Peyer's patch (tissue), 4 donors: ENCODE results near the gene TRIM24. TPM values are rescaled to one million over a fixed set of nuclear protein-coding genes. Genes with fewer than 3 reads are reported as not detected.

Source experiments
- DNase-seq, 3 donors: peaks; one replicate each; pipeline ENCODE4 v3.0.0-alpha.2; 2017 to 2019
- H3K27ac ChIP-seq, 4 donors: fragments of 200-600 bp; sonication (generic); one replicate each; pipeline ENCODE4 v1.5.1; 2016 to 2019
- H3K27me3 ChIP-seq, 2 donors: fragments of 200-600 bp; sonication (generic); one replicate each; pipeline ENCODE4 v1.5.1; 2019
- H3K36me3 ChIP-seq, 3 donors: fragments of 200-600 bp; sonication (generic); one replicate each; pipeline ENCODE4 v1.5.1; 2016 to 2019
- H3K4me1 ChIP-seq, 4 donors: fragments of 200-600 bp; sonication (generic); one replicate each; pipeline ENCODE4 v1.5.1; 2016 to 2019
- H3K4me3 ChIP-seq, 4 donors: fragments of 200-600 bp; sonication (generic); 1 replicate in 3 of 4; 2 replicates in 1 of 4; pipeline ENCODE4 v1.5.1; 2016 to 2019; ENCODE audit warnings: mild to moderate bottlenecking in 1 of 4
- H3K9me3 ChIP-seq, 4 donors: fragments of 200-600 bp; sonication (generic); one replicate each; pipeline ENCODE4 v1.5.1; 2016 to 2019; ENCODE audit warnings: mild to moderate bottlenecking in 1 of 4
- POLR2A ChIP-seq, 2 donors: fragments of 450-650 bp; IDR thresholded peaks; one replicate each; pipeline ENCODE4 v1.5.1; 2017; ENCODE audit warnings: antibody characterized with exemption in 2 of 2, mild to moderate bottlenecking in 2 of 2, moderate library complexity in 2 of 2
- total RNA-seq, 4 donors: library from RNA; depleted of rRNA; stranded (reverse); fragments of >200 nt; gene quantifications; one replicate each; pipeline ENCODE4 v1.1.0, GENCODE V29; 2016
- TF ChIP-seq, protein P1 (sequence below), 6 experiments: fragments of 450-650 bp in 4 of 6; fragments of 200-600 bp in 2 of 6; sonication (generic) in 1 of 6; IDR thresholded peaks; one replicate each; pipeline ENCODE4 v1.5.1; 2017 to 2019; ENCODE audit warnings: antibody characterized with exemption in 6 of 6, mild to moderate bottlenecking in 3 of 6, moderate library complexity in 1 of 6

The TRIM24 gene
- total RNA-seq, 4 donors from 2014 or later = 15.7 to 18.7 (median 16.6) TPM

DNA sequence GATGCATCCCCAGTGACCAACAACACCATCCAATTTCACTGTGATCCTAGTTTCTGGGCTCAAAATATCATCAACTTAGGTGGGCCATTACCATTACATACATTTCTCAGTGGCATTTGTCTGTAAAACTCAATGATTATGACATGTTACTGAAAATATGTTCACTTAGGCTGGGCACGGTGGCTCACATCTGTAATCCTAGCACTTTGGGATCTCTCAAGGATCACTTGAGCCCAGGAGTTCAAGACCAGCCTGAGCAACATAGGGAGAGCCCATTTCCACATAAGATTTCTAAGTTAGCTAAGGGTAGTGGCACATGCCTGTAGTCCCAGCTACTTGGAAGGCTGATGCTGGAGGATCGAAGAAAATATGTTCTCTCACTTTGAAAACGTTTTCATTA is 91.0 kb downstream of the TRIM24 start:
- Histone ChIP-seq H3K9me3 (peaks cover 0 to 10% (median 0%) of the 10 kb centered on the region in 4 donors), H3K36me3 (peaks cover 0 to 67% (median 0%) of the 10 kb centered on the region in 3 donors), H3K27me3 (no peaks in the 10 kb centered on the region), H3K27ac (no peak overlapping the region), H3K4me3 (no peak overlapping the region), H3K4me1 (no peaks in the 10 kb centered on the region)
- no peak for TF ChIP-seq POLR2A (IDR thresholded peaks at IDR 0.05)
- TF ChIP-seq, protein P1, sequence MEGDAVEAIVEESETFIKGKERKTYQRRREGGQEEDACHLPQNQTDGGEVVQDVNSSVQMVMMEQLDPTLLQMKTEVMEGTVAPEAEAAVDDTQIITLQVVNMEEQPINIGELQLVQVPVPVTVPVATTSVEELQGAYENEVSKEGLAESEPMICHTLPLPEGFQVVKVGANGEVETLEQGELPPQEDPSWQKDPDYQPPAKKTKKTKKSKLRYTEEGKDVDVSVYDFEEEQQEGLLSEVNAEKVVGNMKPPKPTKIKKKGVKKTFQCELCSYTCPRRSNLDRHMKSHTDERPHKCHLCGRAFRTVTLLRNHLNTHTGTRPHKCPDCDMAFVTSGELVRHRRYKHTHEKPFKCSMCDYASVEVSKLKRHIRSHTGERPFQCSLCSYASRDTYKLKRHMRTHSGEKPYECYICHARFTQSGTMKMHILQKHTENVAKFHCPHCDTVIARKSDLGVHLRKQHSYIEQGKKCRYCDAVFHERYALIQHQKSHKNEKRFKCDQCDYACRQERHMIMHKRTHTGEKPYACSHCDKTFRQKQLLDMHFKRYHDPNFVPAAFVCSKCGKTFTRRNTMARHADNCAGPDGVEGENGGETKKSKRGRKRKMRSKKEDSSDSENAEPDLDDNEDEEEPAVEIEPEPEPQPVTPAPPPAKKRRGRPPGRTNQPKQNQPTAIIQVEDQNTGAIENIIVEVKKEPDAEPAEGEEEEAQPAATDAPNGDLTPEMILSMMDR (IDR thresholded peaks at IDR 0.05) = no peak
- no peak for DNase-seq

DNA sequence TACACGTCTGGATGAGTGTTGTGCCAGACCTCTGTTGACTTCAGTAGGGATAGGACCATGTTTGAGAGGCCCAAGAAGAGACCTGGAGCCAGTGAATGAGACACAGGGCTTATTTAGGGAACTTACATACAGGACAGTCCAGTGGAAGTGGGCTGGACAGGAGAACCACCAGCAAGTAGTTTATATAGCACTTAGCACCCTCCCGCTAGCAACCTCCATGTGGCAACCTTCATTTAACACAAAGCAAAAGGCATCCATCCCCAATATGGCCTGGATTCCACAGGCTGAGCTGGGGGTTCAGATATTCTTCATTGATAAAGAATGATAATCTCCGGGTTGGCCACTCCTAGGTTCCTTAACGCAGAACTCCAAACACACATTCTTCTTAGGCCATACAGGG is 93.7 kb downstream of the TRIM24 start:
- Histone ChIP-seq H3K9me3 (peaks cover 0 to 37% (median 14%) of the 10 kb centered on the region in 4 donors), H3K27ac (no peak overlapping the region), H3K36me3 (peaks cover 0 to 85% (median 4%) of the 10 kb centered on the region in 3 donors), H3K27me3 (no peaks in the 10 kb centered on the region), H3K4me3 (no peak overlapping the region), H3K4me1 (no peaks in the 10 kb centered on the region)
- TF ChIP-seq, protein P1 (IDR thresholded peaks at IDR 0.05) = no peak
- no peak for TF ChIP-seq POLR2A (IDR thresholded peaks at IDR 0.05)
- DNase-seq = no peak

DNA sequence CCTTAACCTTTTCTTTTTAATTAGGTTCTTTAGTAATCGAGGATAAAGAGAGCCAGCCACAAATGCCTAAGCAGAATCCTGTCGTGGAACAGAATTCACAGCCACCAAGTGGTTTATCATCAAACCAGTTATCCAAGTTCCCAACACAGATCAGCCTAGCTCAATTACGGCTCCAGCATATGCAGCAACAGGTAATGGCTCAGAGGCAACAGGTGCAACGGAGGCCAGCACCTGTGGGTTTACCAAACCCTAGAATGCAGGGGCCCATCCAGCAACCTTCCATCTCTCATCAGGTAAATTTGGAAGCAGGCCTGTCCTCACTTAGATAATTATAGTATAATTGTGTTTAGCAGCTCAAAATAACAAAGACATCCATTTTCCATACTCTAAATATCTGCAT is 94.6 kb downstream of the TRIM24 start:
- no peak for DNase-seq
- Histone ChIP-seq H3K36me3 (peaks cover 0 to 94% (median 4%) of the 10 kb centered on the region in 3 donors), H3K4me3 (no peak overlapping the region), H3K9me3 (peaks cover 0 to 41% (median 14%) of the 10 kb centered on the region in 4 donors), H3K27me3 (no peaks in the 10 kb centered on the region), H3K27ac (no peak overlapping the region), H3K4me1 (no peaks in the 10 kb centered on the region)
- TF ChIP-seq POLR2A (IDR thresholded peaks at IDR 0.05) = no peak
- TF ChIP-seq, protein P1 (IDR thresholded peaks at IDR 0.05) = no peak

DNA sequence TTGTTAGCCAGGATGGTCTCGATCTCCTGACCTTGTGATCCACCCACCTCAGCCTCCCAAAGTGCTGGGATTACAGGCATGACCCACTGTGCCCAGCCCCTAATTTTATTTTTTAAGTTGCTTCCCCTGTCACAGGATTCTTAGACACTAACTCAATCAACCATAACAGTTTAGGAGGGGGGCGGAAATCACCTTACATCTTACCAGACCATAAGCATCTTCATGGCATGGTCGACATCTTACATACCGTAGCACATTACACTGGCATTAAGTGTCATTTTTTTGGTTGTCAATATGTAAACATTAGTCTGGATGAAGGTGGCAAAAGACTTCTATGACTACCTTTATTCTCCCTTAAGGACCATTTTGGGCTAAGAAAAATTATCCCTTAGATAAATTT is 95.6 kb downstream of the TRIM24 start:
- peaks cover 0 to 100% (median 4%) of the 10 kb centered on the region in 3 donors for H3K36me3 ChIP-seq
- no peak for DNase-seq
- no peaks in the 10 kb centered on the region for H3K27me3 ChIP-seq
- H3K9me3 ChIP-seq = peaks cover 0 to 47% (median 14%) of the 10 kb centered on the region in 4 donors
- H3K27ac ChIP-seq = no peak overlapping the region
- H3K4me3 ChIP-seq = no peak overlapping the region
- no peaks in the 10 kb centered on the region for H3K4me1 ChIP-seq
- no peak for TF ChIP-seq POLR2A (IDR thresholded peaks at IDR 0.05)
- TF ChIP-seq, protein P1 (IDR thresholded peaks at IDR 0.05) = no peak

DNA sequence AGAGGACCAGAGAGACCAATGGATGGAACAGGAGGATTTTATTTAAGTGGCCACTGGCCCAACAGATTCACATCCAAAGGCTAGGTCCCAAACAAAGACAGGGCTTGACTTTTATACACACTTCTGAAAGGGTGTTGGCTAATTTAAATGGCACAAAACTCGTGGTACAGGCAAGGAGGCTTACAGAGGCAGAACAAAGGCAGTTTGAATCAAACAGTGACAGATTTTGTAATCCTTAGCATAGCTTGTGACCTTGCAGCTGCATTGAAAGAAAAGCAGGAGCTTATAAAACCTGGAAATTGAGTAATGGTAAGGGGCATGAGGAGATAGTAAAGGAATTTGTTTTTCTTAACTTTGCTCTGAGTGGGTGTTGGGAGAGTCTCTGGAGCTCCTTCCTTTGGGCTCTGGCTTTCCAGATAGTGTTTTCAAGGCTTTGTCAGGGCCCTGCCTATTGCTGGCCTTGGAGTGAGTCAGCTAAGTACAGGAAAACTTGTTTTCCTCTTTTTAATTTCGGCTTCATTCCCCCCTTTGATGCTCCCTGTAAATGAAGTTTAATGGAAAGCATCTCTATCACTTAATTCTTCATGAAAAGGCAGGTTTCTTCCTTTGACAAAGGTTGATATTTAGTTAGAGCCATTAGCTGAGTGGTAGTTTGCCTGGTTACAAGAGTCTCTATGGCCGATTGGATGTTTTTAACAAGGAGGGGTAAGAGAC is 96.9 kb downstream of the TRIM24 start:
- Histone ChIP-seq H3K4me1 (no peaks in the 10 kb centered on the region), H3K27ac (no peak overlapping the region), H3K4me3 (no peak overlapping the region), H3K36me3 (peaks cover 0 to 100% (median 4%) of the 10 kb centered on the region in 3 donors), H3K9me3 (peaks cover 0 to 48% (median 14%) of the 10 kb centered on the region in 4 donors), H3K27me3 (no peaks in the 10 kb centered on the region)
- TF ChIP-seq POLR2A (IDR thresholded peaks at IDR 0.05) = no peak
- TF ChIP-seq, protein P1 (IDR thresholded peaks at IDR 0.05) = no peak
- DNase-seq = no peak
